Amygdala (tissue), 56 donors: ENCODE measurements around the gene C14orf93.

Experiments
- DNase-seq, 56 donors: peaks; one replicate each; lab custom pipeline; 2025; lab: John Stamatoyannopoulos, UW

The C14orf93 gene

DNA sequence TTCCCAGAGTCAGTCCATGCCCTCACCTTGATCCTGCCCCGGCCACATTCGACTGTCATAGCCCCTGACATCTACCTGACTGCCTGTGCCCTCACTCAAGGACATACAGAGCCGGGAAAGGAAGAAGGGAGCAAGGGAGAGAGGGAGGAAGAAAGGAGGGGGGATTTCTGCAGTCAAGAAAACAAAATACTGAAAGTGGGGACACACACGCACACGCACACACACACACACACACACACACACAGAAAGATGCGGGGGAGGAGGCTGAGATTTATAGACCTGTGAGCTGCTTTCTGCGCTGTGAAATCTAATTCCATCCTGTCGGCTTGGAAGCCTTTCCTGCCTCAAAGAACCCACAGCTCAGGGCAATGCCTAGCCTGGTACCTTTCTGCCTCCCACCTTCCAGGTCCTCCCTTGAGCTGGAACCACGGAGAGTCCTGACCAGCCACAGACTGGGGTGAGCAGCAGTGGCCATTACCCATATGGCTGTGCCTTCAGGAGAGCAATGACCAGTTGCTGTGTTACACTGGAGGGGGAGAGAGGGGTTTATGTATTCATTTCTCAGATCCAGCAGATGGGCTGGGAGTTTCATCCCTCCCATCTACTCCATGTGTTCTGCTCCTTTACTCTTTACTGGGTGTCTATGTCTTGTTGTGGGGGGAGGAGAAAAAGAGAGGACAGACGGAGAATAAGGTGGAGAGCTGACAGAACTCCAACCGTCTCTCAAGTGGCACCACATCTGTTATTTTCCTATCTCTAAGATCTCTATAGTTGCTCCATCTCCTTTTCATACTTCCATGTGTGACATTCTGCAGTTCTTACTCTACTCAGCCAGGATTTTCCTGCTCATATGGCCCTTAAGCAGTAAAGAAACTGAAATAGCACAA lies 12.9 kb downstream of the C14orf93 start:
- DNase-seq = peak in 1 of 56 donors; percentile 23

DNA sequence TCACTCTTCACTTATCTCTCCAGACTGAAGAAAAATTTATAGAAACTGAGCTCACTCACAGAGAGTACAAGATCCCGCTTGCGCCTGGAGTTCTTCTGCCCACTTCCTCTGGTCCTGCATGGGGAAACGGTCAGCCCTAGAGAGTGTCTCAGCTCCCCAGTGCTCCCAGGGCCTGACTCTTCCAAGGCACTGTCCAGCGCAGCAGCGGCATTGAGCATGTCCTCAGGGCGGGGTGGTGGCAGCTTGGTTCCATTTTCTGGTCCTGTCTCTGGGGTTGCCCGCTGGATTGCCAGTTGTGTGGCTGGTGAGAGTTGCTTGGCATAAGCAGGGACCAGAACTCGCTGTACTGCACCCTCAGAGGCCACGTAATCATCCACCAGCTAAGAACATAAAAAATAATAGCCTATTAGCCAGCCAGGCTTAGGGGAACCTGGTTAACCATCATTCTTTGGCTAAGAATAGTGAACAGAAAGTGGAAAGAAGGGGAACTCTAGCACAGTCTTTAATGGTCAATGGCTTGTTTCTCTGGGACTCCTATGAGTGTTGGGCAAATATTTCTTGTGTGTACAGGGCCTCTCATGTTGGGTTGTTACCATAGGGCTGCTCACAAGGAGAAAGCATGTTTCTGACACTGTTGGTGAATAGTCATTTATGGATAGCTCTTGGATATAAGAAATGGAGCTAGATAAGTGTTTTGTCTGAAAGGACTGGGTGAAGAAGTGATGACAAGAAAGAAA lies 13.9 kb downstream of the C14orf93 start:
- DNase-seq = no peak

DNA sequence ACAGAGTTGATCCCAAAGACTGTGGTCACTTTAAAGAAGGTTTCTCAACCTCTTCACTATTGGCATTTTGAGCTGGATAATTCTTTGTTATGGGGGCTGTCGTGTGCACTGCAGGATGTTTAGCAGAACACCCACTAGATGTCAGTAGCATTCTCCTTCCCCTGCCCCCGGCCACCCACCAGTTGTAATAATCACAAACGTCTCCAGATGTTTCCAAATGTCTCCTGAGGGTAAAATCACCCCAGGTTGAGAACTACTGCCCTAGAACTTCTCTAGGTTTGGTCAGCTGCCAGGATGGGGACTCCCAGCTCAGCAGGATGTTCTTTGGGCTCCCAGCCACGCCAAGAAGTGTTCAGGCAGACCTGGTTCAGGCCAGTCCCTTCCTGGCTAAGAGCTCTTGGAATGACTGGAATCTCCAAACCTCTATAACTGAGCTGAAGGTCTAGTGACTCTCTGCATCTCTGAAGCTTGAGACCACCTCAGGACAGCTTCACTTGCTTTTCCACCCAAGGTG lies 15.1 kb downstream of the C14orf93 start:
- DNase-seq = peak in 4 of 56 donors; percentile 5 to 43 (median 8)

DNA sequence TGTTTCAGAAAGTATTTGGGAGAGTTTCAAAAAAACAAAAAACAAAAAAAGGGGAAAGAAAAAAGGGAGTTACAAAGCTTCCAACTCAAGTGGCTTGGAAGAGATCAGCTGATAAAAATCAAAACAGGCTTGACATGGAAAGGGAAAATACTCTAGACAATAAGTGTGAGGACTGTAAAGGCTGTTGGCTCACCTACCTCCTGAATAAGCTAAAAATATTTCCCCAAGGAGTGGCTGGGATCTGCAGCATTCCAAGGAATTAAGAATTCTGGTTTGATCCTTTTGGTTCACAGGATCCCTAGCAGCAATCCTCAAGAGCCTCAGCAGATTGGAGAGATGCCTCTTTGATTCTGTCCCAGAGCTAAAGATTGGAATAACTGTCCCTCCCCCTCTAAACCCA lies 16.4 kb downstream of the C14orf93 start:
- DNase-seq = no peak

DNA sequence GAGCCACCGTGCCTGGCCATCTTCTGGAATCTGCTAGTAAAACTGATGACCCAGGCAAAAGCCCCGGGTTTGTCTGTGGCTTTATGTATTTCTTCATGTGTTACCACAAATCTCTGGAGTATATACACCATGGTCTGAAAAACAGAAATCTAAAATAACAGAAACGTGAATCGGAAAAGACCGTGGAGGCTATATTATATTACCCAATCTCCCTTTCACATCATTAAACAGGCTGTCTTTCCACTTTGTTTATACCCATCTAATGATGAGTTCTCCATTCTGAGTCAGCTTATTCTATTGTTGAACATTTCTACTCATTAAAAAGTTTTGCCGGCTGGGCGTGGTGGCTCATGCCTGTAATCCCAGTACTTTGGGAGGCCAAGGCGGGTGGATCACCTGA lies 18.1 kb downstream of the C14orf93 start:
- DNase-seq = no peak

DNA sequence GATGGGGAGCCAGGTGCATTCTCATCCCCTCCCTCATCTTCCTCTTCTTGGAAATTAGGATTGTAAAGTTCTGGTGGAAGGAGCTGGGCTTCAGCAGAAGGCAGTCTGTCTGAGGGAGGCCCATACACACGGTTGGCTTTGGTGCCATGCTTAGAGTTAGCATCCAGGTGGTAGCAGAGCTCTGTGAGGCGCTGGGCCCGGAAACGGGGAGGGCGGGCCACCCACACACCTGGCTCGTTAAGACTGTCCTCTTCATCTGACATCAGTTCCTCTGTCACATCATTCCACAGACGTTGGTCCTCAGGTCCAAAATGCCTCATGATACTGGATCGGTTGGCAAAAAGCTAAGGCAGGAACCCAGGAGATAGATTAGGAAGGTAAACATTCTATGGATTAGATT lies 22.7 kb downstream of the C14orf93 start:
- DNase-seq = no peak

DNA sequence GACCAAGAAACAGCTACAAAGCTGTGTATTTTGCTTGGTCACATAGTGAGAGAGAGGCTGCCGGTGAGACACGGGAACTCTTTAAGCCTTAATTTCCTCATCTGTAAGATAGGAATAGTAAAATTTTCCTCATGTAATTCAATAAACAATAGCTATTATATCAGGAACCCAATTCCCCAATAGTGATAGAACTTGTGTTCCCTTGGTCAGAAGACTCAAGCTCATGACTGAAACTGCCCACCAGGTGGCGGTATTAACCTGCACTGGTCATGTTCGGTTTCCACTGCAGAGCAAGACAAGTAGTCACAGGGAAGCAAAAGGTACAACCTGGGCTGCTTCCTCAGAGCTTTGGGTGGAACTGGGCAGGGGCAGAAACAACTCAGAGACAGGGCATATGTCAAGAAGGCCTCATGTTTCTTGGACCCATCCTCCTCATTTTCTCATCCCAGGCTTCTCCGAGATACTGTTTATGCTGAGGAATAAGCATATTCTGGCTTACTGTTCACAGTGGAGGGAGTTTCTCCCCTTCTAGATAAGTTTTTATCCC lies 23.4 kb downstream of the C14orf93 start:
- peak in 54 of 56 donors; percentile 20 to 96 (median 68) for DNase-seq

DNA sequence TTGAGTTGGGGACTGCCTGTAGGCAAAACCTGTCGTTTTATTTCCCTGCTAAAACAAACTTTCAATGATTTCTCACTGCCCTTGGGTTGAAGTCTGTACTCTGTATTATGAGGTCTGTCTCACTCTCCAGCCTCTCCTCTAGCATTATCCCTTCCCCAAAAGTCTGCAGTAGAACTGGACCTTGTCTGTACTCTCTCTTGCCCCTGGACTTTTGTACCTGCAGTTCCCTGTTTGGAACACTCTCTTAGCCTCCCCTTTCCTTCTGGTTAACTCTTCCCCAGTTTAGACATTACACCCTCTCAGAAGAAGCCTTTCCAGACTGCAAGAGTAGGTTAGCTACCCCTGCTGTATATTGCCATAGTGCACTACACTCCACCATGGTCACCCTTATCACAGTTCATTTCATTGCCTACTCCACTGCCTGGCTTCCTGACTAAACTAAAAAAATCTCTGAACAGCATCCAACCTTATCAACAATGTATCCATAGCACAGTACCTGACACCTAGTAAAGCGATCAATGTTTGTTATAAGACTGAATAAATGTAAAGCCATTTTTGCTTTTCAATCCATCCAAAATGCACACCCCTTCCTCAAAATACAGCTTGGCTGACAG lies 23.9 kb downstream of the C14orf93 start:
- no peak for DNase-seq

DNA sequence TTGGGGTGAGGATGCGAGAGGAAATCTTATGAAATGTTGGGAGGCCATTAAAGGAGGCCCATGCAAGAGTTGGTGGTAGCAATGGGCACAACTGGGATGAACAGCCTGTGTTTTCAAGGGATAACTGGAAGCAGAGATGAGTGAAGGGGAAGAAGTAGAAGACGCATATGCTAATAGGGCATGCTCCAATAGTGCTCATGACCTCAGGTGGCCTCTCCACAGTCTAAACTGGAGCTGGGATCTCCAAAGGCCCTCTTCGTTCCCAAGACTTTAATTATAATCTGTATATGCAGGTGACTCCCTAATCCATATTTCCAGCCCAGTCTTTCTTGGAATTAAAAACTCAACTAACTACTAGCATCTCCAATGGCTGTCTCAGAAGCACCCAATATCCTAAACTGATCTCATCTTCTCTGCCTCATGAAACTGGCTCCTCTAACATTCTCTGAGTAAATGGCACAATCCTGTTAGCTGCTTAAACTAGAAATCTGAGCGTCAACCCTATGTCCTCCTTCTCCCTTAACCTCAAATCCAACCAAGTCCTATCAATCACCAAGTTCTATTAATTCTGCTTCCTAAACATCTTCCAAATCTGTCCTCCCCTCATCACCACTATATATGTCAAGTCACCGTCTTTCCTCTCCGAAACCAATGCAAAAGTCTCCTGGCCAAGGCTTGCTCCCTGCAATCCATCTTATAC lies 24.8 kb downstream of the C14orf93 start:
- no peak for DNase-seq

DNA sequence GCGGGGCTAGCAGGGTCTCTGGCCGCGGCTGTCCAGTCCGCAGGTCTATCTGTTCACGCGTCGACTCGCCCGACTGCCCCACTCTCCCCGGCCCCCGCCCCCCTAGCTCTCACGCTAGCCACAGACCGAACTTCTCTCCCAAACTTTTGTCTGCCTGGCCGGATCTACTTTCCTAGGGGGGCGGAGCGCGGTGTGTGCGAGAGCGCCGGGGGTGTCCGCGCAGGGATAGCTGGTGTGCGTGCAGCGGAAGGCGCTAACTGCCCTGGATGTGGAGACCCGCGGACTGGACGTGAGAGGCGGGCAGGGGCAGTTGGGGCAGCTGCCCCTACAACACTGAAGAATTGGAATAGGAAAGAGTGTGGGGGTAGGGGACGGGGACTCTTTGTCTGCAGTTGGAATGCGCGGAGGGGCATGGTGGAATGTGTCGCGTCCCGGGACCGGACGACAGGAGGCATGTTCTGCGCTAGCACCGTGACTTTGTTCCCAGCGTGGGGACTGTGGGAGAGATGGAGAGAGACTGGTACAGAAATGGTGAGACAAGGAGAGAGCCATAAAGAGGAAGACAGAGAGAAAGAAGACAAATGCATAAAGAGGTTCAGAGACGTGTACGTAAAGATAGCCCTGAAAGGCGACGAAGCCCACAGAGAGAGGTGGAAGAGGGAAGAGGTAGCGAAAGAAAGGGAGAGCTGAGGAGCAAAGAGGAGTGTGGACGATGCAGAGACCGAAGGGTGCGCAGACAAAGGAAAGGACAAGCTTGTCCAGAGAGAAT lies 27.3 kb downstream of the C14orf93 start, which contains the start of gene AJUBA:
TSS of gene AJUBA (minus strand) at position 75 of the 769 bp plus-strand sequence. CDS start 285 bp downstream, outside the sequence.
- DNase-seq = peak in 34 of 56 donors; percentile 9 to 61 (median 38)

DNA sequence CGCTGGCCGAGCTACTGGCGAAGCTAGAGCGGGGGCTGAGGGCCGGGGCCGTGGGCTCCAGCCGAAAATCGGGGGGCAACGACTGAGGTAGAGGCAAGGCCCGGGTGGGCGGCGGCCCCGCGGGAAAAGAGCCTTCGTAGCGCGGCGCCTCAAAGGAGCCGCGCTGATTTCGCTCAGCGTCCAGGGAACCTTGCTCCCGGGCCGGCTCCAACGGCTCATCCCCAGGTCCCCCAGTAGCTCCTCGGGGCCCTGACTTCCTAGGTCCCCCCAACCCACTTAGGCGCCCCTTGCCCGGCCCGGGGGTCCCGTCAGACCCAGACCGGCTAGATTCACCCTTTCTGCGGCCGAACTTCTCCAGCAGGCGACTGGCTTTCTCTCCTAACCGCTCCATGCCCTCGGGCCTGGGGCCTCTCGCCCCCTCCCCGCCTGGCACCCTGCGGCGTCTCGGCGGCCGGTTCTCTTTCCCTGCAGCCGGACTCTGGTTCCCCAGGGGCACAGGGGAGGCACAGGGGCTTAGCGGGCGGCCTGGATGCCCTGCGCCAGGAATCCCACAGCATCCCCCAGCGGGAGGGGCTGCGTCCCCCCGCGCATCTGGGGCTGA lies 28.0 kb downstream of the C14orf93 start:
- DNase-seq = no peak

DNA sequence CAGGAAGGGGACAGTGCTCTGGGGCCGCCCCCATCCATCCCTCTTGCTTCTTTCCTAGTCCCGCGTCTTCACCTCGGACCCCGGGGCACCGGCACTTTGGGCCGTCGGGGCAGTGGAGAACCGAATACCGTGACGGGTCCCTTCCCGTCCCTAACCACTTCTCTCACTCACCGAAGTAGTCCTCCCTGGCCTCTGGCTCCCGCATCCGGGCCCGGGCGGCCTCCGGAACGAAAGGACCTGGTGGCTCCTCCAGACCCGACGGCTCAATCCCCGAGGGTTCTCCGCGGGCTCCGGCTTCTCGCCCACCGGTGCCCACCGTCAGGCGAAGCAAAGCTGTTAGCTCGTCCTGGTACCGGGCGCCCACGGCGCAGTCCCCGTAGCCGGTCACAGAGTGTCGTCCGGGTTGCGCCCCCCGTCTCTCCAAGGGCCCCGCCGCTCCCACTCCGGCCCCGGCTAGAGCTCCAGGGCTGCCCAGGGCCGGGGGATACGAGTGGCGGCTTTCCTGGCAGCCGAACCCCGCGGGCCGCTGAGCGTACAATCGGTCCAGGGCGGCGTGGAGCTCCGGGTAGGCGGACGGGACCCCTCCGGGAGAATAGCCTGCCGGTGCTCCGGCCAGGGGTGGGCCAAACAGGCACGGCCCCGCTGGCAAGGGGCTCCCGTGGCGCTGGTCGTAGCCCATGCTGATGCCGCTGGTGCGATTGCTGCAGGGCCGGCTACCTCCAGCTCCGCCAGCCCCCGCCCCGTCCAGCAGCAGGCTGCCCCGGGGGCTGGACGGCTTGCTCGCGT lies 28.7 kb downstream of the C14orf93 start:
- no peak for DNase-seq

DNA sequence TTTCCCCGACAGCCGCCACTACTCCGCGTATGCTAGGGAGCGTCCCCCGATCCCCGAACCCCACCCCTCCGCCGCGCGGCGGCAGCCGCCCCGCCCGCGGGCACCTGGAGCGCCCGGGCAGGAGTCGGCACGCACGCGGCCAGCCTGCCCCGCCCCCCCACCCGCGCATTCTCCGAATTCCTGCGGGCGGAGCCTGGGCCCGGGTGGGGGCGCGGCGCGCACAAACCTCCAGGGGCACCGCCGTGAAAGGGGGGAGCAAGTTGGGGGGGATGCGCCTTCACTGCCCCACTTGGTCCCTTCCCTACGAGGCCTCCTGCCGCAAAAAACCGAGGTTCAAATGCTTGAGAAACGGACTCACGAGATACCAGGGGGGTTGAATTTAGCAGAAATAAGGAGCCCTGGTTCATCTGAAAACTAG lies 29.3 kb downstream of the C14orf93 start:
- no peak for DNase-seq

DNA sequence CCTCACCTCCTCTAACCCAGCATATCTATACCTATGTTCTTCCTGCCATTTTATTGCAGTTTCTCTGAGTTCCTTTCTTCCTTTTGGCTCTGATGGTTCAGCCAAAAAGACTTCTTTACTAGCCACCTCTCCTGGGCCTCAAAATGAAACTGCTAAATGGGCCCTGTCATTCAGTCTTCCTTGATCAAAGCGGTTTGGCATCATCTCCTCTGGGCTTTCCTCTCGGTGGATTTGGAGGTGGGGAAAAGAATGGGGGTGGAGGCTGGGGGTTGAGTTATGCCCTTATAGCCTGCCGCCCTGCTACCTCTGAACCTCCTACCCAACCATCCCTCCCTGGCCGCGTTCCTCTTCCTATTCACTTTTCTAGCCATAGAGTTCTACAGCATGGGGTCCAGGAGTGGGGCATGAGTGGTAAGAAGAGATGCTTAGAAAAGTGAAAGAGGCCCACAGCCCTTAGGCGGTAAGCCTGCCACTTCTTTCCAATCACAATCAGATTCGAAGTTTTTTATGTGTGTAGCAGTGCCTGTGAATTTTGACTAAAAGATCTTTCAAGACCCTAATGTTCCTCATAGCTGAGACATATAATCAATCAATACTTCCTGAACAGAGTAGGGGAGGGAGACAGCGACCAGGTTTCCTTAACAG lies 30.1 kb downstream of the C14orf93 start:
- no peak for DNase-seq

DNA sequence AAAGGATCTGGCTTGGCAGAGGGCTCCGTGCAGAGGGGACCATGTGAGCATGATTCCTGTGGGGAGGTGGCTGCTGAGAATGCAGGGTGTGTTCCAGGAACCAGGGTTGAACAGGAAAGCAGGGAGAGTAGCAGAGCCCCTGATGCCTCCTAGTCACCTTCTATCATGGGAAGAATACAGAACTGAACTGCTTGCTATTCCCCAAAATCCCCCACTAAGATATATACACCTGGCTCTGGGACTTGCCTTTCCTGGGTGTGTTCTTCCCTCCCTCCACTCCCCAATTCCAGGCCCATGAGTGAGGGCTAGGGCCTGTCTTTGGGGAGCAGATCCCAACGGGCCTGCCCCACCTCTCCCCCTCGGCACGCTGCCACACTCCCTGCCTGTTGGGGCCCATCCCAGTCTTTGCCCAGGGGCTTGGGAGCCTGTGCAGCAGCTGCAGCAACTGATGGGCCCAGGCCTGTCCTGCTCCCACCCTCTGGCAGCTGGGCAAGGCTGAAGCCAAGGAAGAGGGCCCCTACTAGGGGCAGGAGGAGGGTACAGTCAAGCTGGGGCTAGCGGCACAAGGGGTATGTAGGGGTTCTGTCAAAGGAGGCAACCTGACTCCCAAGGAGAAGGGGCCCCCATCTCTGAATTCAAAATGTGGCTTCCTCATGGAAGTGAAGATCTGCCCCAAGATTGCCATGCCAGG lies 30.8 kb downstream of the C14orf93 start:
- DNase-seq = no peak

DNA sequence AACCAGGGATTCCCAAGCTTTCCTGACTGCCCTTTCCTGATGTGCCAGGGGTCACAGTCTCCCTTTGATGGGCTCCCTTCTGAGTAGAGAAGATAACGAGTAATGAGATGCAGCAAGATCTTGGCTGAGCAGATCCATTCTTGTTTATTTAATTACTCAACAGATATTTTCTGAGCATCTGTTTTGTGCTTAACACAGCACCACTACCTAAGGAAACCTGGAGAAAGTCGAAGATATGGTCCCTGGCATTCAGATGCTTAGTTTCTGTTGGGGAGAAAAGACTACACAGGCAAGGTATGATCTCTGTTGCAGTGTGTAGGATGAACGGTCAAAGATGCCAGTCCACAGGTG lies 31.5 kb downstream of the C14orf93 start:
- no peak for DNase-seq
